Kidney (tissue), 14 donors: ENCODE results near the gene ARHGEF7. TPM values are rescaled to one million over a fixed set of nuclear protein-coding genes. Genes with fewer than 3 reads are reported as not detected.

Source experiments
- DNase-seq, 5 donors: peaks; one replicate each; pipeline ENCODE4 v3.0.0-alpha.2; 2013 to 2020
- FAIRE-seq: peaks from 2 replicates; lab custom pipeline; 2012; peaks lifted over from hg19 to GRCh38; lab: Jason Lieb, UNC
- H3K27ac ChIP-seq, 2 donors: one replicate each; pipeline ENCODE4 v1.7.0; 2013; ENCODE audit warnings: low read depth in 2 of 2, low read length in 2 of 2, inconsistent platforms in 1 of 2
- H3K27me3 ChIP-seq: one replicate; pipeline ENCODE4 v1.7.1; 2013; ENCODE audit warnings: low read length, inconsistent platforms; ENCODE audit not compliant: control insufficient read depth, insufficient read depth
- H3K36me3 ChIP-seq, 3 donors: one replicate each; pipeline versions ENCODE4 v1.7.0 to v1.7.1; 2013; ENCODE audit warnings: low read length in 3 of 3, control low read depth in 1 of 3, inconsistent platforms in 1 of 3; ENCODE audit not compliant: insufficient read depth in 3 of 3, control insufficient read depth in 2 of 3
- H3K4me1 ChIP-seq, 3 donors: one replicate each; pipeline versions ENCODE4 v1.7.0 to v1.7.1; 2013; ENCODE audit warnings: low read length in 3 of 3, inconsistent platforms in 1 of 3, low read depth in 1 of 3; ENCODE audit not compliant: control insufficient read depth in 2 of 3, insufficient read depth in 2 of 3
- H3K4me3 ChIP-seq, 3 donors: one replicate each; pipeline versions ENCODE4 v1.7.0 to v1.8.1; 2013; ENCODE audit warnings: low read length in 3 of 3, control low read depth in 1 of 3, inconsistent platforms in 1 of 3
- H3K9ac ChIP-seq, 3 donors: one replicate each; pipeline versions ENCODE4 v1.7.0 to v1.7.1; 2013; ENCODE audit warnings: low read length in 3 of 3, control low read depth in 1 of 3, inconsistent platforms in 1 of 3
- H3K9me3 ChIP-seq, 3 donors: one replicate each; pipeline versions ENCODE4 v1.7.0 to v1.7.1; 2013; ENCODE audit warnings: low read length in 3 of 3, control low read depth in 1 of 3, inconsistent platforms in 1 of 3; ENCODE audit not compliant: control insufficient read depth in 2 of 3, insufficient read depth in 1 of 3
- intact Hi-C: fragments of 100-400 bp; cut with DNase I; formaldehyde crosslinking; loops from one replicate; pipeline ENCODE4 v1.11.1; 2022
- polyA plus RNA-seq: library from polyadenylated mRNA; stranded (reverse); fragments of 350-450 nt; fragmentation: Illumina TruSeq; extraction: RNeasy Lipid Tissue Mini Kit (QIAGEN cat#74804); gene quantifications from one replicate; pipeline ENCODE4 v1.2.3, GENCODE V29; 2014; ENCODE audit warnings: low read depth, low replicate concordance; ENCODE audit not compliant: insufficient read depth
- total RNA-seq: library from RNA; stranded (reverse); fragmentation: NEBNext Ultra II Directional; extraction: Animal tissue kit (Norgen Biotek cat#: 25700); gene quantifications from one replicate; pipeline ENCODE4 v1.2.1, GENCODE V29; 2021
- TF ChIP-seq, protein P1 (sequence below): IDR thresholded peaks from 3 replicates; pipeline ENCODE4 v1.5.1; 2012; ENCODE audit warnings: mild to moderate bottlenecking, moderate library complexity, borderline replicate concordance; ENCODE audit not compliant: insufficient read depth; ENCODE audit errors: extremely low read depth
- donor health status: control.
- donor health status: control.
- donor health status: control.
- donor health status: control.
- donor health status: control.
- donor health status: DM: yes; HTN: yes; CAD: no.
- donor health status: Normal renal cell carcinoma (clear cell type).

ARHGEF7 gene
- total and polyA plus RNA-seq, 2 donors from 2014 or later, result 17.9 to 56.4 TPM

DNA sequence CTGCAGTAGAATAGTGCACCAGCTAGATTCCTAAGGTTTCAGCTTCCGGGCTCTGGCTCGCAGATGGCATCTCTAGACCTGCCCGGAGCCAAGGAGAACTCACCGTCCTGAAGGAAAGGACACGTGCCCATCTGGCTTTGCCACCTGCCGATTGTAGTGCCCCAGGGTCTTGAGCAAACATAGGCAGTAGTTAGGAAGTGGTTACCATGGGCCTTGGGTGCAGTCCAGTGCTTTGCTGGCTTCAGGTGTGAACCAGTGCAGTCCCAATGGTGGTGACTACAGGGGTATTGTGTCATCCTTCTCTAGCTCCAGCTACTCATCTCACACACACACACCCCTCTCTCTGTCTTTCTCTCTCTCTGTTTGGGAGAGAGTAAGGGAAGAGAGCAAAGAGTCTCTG, 143.9 kb downstream of the ARHGEF7 start:
- TF ChIP-seq, protein P1, sequence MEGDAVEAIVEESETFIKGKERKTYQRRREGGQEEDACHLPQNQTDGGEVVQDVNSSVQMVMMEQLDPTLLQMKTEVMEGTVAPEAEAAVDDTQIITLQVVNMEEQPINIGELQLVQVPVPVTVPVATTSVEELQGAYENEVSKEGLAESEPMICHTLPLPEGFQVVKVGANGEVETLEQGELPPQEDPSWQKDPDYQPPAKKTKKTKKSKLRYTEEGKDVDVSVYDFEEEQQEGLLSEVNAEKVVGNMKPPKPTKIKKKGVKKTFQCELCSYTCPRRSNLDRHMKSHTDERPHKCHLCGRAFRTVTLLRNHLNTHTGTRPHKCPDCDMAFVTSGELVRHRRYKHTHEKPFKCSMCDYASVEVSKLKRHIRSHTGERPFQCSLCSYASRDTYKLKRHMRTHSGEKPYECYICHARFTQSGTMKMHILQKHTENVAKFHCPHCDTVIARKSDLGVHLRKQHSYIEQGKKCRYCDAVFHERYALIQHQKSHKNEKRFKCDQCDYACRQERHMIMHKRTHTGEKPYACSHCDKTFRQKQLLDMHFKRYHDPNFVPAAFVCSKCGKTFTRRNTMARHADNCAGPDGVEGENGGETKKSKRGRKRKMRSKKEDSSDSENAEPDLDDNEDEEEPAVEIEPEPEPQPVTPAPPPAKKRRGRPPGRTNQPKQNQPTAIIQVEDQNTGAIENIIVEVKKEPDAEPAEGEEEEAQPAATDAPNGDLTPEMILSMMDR, result no peak
- H3K4me1 ChIP-seq, result no peaks in the 10 kb centered on the region
- H3K4me3 ChIP-seq, result no peak overlapping the region
- H3K36me3 ChIP-seq, result peaks cover 0 to 31% (median 12%) of the 10 kb centered on the region in 3 donors
- H3K9me3 ChIP-seq, result no peaks in the 10 kb centered on the region
- DNase-seq (no peak), FAIRE-seq (no peak)
- H3K9ac ChIP-seq, result no peak overlapping the region
- no peaks in the 10 kb centered on the region for H3K27me3 ChIP-seq
- intact Hi-C loops, result no loop called here
- no peak overlapping the region for H3K27ac ChIP-seq

DNA sequence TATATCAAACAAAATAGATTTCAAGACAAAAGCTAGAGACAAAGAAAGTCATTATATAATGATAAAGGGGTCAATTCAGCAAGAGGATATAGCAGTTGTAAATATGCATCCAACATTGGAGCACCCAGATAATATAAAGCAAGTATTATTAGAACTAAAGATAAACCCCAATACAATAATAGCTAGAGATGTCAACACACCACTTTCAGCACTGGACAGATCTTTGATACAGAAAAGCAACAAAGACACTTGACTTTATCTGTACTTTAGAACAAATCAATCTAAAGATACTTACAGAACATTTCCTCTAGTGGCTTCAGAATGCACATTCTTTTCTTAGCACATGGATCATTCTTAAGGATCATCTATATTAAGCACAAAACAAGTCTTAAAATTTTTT, 146.2 kb downstream of the ARHGEF7 start:
- no peaks in the 10 kb centered on the region for H3K9me3 ChIP-seq
- FAIRE-seq (no peak), DNase-seq (no peak)
- H3K27ac ChIP-seq, result no peak overlapping the region
- no peak overlapping the region for H3K9ac ChIP-seq
- peaks cover 0 to 31% (median 15%) of the 10 kb centered on the region in 3 donors for H3K36me3 ChIP-seq
- no peaks in the 10 kb centered on the region for H3K27me3 ChIP-seq
- no peaks in the 10 kb centered on the region for H3K4me1 ChIP-seq
- intact Hi-C loops, result no loop called here
- TF ChIP-seq, protein P1, result no peak
- no peak overlapping the region for H3K4me3 ChIP-seq

DNA sequence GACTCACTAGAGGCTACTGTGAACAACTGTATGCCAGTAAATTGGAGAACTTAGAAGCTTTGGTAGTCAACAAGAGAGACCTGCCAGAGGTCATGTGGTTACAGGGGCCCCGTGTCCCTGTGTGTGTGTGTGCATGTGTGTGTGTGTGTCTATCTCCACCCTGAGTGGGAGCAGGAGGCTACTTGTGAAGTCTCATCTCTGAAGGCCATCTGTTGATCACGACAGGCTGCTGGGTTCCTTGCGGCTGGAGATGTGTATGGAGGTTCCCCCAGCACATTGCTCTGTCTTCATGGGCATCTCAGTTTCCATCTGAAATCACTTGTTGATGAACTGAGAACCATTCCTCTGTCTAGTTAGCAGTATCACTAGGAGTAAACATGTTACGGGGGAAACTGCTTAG, 147.2 kb downstream of the ARHGEF7 start:
- peaks cover 0 to 35% (median 15%) of the 10 kb centered on the region in 3 donors for H3K36me3 ChIP-seq
- FAIRE-seq, result no peak
- intact Hi-C loops, result no loop called here
- H3K9me3 ChIP-seq, result no peaks in the 10 kb centered on the region
- TF ChIP-seq, protein P1, result no peak
- DNase-seq, result no peak
- no peak overlapping the region for H3K9ac ChIP-seq
- H3K4me1 ChIP-seq, result no peaks in the 10 kb centered on the region
- H3K27me3 ChIP-seq, result no peaks in the 10 kb centered on the region
- H3K27ac ChIP-seq, result no peak overlapping the region
- no peak overlapping the region for H3K4me3 ChIP-seq

DNA sequence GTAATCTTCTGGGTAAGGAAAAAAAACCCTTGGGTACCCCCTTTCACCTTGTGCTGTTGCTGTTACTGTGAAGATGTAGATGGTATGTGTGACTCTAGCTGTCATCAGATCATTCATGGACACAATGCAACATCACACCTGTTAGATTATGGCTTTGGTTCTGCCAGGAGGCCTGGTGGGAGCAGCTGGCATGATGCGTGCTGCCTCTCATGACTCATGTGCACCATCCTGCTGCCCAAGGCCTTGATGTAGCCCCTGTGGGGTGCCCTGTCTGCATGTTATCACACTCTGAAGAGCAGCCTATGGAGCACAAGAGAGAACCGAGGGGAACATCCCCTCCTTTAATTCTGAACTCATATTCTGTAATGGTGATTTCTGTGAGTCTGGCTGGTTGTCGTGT, 147.6 kb downstream of the ARHGEF7 start:
- TF ChIP-seq, protein P1, result no peak
- Histone ChIP-seq H3K4me3 (no peak overlapping the region), H3K9ac (no peak overlapping the region), H3K9me3 (no peaks in the 10 kb centered on the region), H3K27me3 (no peaks in the 10 kb centered on the region), H3K36me3 (peaks cover 0 to 37% (median 20%) of the 10 kb centered on the region in 3 donors), H3K4me1 (no peaks in the 10 kb centered on the region), H3K27ac (no peak overlapping the region)
- FAIRE-seq (no peak), DNase-seq (no peak)
- intact Hi-C loops, result no loop called here
